Fibroblast of the aortic adventitia (primary cell): ENCODE measurements around the gene COL5A3. TPM values are rescaled to one million over a fixed set of nuclear protein-coding genes. Genes with fewer than 3 reads are reported as not detected.
"Not testable (repeated sequence)": the region's sequence is repeated elsewhere in the genome, so short reads cannot be mapped to it uniquely, and the experiment has no call there.

Experiments used
- DNase-seq: peaks from one replicate; pipeline ENCODE4 v3.0.0-alpha.2; 2010; ENCODE audit warnings: low read depth
- H3K4me3 ChIP-seq: 2 replicates; pipeline ENCODE4 v1.5.1; 2011; ENCODE audit warnings: low read depth, mild to moderate bottlenecking, control low read depth, low read length, moderate library complexity
- CTCF ChIP-seq: IDR thresholded peaks from 2 replicates; pipeline ENCODE4 v1.5.1; 2011; ENCODE audit warnings: mild to moderate bottlenecking, low read length, control low read depth, inconsistent platforms; ENCODE audit not compliant: insufficient read depth
- total RNA-seq: library from RNA; depleted of rRNA; stranded (reverse); fragments of >200 nt; gene quantifications from 2 replicates; pipeline ENCODE4 v1.2.3, GENCODE V29; 2012; ENCODE audit warnings: low replicate concordance

COL5A3 gene
- total RNA-seq, 1 donor: 4.1 TPM

DNA sequence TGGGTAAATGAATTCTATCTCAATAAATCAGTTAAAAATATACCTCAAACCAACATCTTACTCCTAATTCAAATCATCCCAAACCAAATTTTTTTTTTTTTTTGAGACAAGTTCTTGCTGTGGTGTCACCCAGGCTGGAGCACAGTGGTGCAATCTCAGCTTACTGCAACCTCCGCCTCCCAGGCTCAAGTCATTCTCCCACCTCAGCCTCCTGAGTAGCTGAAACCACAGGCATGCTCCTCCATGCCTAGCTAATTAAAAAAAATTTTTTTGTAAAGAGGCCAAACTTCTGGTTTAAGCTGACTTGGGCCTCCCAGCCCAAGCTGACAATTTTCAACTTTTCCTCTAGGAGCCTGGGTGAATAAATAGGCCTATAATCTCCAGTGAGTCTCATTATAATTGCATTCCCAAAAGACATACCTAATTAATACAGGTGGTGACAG lies 51.9 kb downstream of the COL5A3 start:
- peak; percentile 10 for TF ChIP-seq CTCF
- DNase-seq: peak; percentile 84
- H3K4me3 ChIP-seq: no peak overlapping the region

DNA sequence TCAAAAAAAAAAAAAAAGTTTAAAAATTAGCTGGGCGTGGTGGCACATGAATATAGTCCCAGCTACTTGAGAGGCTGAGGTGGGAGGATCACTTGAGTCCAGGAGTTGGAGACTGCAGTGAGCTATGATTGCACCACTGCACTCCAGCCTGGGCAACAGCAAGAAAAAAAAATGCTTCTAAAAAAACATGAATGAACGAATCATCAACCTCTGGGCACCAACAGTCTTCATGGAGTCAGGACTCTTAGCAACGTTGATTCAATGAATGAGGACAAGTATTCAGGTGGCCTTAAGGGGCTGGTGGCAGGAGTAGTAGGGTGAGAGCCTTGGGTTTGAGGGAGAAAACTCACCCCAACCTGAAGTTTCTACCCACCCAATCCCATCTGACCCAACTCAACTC lies 53.3 kb downstream of the COL5A3 start:
- DNase-seq: peak; percentile 17
- no peak overlapping the region for H3K4me3 ChIP-seq
- TF ChIP-seq CTCF: no peak

DNA sequence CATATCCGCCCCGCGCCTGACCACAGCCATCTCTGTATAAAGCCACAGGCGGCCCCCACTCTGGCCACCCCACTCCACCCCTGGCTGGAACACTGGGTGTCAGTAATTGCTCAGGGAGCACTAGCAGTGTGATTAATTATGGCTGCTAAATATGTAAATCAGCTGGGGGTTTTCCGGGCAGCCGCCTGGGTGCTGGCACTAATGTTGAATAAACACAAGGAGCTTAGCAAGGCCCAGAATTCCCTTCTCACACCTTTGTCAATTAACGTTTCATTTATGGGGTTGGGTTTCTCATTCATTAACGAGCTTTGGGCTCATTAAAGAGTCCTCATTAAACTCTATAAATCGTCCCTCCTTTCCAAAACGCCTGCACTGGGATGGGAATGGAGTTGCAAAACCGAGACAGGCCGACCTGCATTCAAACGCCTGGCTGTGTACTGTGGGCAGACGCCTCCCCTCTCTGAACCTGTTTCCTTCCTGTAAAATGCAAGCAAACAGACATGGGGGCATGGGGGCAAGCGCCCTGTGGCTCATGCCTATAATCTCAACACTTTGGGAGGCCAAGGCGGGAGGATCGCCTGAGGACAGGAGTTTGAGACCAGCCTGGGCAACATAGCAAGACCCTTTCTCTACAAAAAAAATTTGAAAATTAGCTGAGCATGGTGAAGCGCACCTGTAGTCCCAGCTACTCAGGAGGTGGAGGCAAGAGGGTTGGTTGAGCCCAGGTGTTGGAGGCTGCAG lies 56.3 kb downstream of the COL5A3 start:
- TF ChIP-seq CTCF: no peak
- no peak for DNase-seq
- no peak overlapping the region for H3K4me3 ChIP-seq

DNA sequence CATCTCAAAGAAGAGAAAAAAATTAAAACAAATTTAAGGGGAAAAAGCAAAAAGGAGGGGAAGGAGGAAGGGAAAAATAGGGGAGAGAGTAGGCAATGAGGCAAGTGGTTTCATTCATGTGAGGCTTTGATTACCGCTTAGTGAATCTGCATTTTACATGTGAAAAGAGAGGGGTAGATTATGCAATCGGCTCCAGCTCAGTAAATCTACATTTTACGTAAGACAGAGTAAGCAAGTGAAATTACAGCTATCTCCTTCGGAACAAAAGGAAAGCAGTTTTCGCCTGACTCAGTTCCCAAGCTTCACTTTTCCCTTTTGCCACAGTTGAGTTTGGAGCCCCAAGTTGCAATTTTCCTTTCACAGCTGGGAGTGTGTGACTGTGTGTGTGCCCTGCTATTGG lies 58.0 kb downstream of the COL5A3 start:
- no peak for DNase-seq
- no peak overlapping the region for H3K4me3 ChIP-seq
- no peak for TF ChIP-seq CTCF

DNA sequence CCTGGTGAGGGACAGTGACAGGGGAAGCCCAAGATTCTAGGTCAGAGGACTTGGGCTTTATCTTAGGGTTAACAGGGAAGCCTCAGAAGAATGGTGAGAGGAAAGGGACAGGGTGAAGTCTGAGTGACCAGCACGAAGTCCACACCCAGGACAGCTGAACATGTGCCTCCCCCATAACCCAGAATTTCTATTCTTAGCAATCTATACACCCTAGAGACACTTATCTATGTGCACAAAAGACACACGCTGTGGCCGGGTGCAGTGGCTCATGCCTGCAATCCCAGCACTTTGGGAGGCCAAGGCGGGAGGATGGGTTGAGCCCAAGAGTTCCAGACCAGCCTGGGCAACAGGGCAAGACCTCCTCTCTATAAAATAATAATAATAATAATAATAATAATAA lies 62.9 kb downstream of the COL5A3 start:
- no peak overlapping the region for H3K4me3 ChIP-seq
- DNase-seq: no peak
- TF ChIP-seq CTCF: no peak

DNA sequence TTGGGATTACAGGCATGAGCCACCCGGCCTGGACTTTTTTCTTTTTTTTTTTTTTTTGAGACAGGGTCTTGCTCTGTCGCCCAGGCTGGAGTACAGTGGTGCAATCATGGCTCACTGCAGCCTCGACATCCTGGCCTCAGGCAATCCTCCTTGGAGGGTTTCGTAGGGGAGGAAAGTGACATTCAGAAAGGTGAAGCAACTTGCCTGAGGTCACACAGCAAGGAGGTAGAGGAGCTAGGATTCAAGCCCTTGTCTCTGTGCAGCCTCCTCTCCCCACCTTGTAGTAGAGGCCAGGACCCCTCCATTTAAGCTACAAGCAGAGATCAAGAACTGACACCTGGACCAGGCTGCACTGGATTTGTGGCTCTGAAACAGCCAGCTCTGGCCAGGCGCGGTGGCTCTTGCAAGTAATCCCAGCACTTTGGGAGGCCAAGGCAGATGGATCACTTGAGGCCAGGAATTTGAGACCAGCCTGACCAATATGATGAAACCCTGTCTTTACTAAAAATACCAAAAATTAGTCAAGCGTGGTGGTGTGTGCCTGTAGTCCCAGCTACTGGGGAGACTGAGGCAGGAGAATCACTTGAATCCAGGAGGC lies 63.7 kb downstream of the COL5A3 start:
- not testable (repeated sequence) for DNase-seq

DNA sequence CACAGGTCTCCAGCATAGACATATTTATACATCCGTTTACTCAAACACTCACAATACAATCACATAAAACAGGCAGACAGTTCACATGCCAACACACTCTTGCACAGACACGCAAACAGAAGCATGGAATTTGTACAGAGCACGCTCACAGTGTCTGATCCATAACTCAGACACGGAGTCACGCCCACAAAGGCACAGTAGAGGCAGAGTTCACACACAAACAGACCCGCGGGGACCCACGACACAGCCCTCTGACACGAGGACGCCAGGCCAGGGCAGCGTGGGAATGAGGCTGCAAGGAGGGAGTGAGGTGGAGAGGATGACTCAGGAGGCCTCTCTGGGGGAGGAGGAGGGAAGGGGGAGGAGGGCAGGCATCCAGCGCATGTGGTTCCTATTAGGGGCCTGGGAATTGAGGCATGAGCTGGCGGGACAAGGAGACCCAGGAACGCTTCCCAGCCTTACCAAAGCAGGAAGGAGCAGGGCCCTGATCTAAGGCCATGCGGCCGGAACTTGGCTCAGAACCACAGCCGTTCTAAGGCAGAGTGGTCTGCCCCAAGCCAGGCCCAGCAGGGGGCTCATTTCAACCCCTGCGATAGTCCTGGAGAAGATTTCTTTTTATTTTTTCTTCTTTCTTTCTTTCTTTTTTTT lies 64.9 kb downstream of the COL5A3 start:
- peak overlapping the region; percentile 20 for H3K4me3 ChIP-seq
- peak; percentile 52 for TF ChIP-seq CTCF
- DNase-seq: peak; percentile 99

More for the DNA sequence above, 63.7 kb downstream of the COL5A3 start:
- not testable (repeated sequence) for H3K4me3 ChIP-seq
